Adrenal gland (tissue), 12 donors: ENCODE measurements around the gene CD300E. TPM values are rescaled to one million over a fixed set of nuclear protein-coding genes. Genes with fewer than 3 reads are reported as not detected.

ENCODE experiments used
- DNase-seq, 7 donors: peaks; one replicate each; pipeline ENCODE4 v3.0.0-alpha.2; 2019 to 2020
- H3K27ac ChIP-seq, 5 donors: fragments of 200-600 bp; sonication (generic) in 4 of 5; 1 replicate in 3 of 5; 2 replicates in 2 of 5; pipeline versions ENCODE4 v1.5.1 to v1.8.0; 2016 to 2020; ENCODE audit warnings: mild to moderate bottlenecking in 1 of 5
- H3K27me3 ChIP-seq: fragments of 200-600 bp; 2 replicates; pipeline ENCODE4 v1.8.0; 2021
- H3K36me3 ChIP-seq, 2 donors: fragments of 200-600 bp; replicated peaks in 1 of 2; 1 replicate in 1 of 2; 2 replicates in 1 of 2; pipeline versions ENCODE4 v1.5.1 to v1.8.0; 2018 to 2022
- H3K4me1 ChIP-seq, 2 donors: fragments of 200-600 bp; replicated peaks in 1 of 2; 1 replicate in 1 of 2; 2 replicates in 1 of 2; pipeline versions ENCODE4 v1.5.1 to v1.8.0; 2018 to 2021
- H3K4me3 ChIP-seq, 4 donors: fragments of 200-600 bp; sonication (generic) in 3 of 4; one replicate each; pipeline ENCODE4 v1.5.1; 2016 to 2018
- H3K9me3 ChIP-seq, 3 donors: fragments of 200-600 bp; sonication (generic) in 1 of 3; replicated peaks in 1 of 3; 1 replicate in 2 of 3; 2 replicates in 1 of 3; pipeline versions ENCODE4 v1.5.1 to v1.8.0; 2016 to 2021
- POLR2A ChIP-seq, 2 donors: fragments of 450-650 bp; IDR thresholded peaks; one replicate each; pipeline ENCODE4 v1.6.1; 2017; ENCODE audit warnings: antibody characterized with exemption in 2 of 2, mild to moderate bottlenecking in 2 of 2, moderate library complexity in 1 of 2
- WGBS, 4 donors: extraction: QIAGEN DNeasy Blood & Tissue Kit in 2 of 4; methylation state at CpG; one replicate each; pipeline versions ENCODE4 v1.1.5 to v1.1.7; 2013 to 2017; 5-methylcytosine and 5-hydroxymethylcytosine counted together
- intact Hi-C, 2 donors: fragments of 100-400 bp; cut with DNase I; formaldehyde crosslinking; loops; one replicate each; pipeline versions ENCODE4 v1.14.1 to v1.15.0; 2022 to 2023
- polyA plus RNA-seq, 3 donors: library from polyadenylated mRNA; stranded (reverse); fragments of 200-250 nt in 2 of 3; fragments of 350-450 nt in 1 of 3; fragmentation: Illumina TruSeq in 1 of 3; extraction: RNeasy Lipid Tissue Mini Kit (QIAGEN cat#74804) in 1 of 3; gene quantifications; one replicate each; pipeline ENCODE4 v1.2.3, GENCODE V29; 2013 to 2014
- total RNA-seq, 9 donors: library from RNA; depleted of rRNA in 4 of 9; stranded (reverse); fragments of >200 nt in 4 of 9; fragments of 120-200 nt in 1 of 9; fragmentation: NEBNext Ultra II Directional in 1 of 9; extraction: Animal tissue kit (Norgen Biotek cat#: 25700) in 1 of 9; gene quantifications; one replicate each; pipeline versions ENCODE4 v1.1.0 to v1.2.4, GENCODE V29; 2013 to 2023
- TF ChIP-seq, protein P1 (sequence below), 6 experiments: fragments of 450-650 bp in 4 of 6; fragments of 200-600 bp in 2 of 6; sonication (generic) in 1 of 6; IDR thresholded peaks; 1 replicate in 5 of 6; 2 replicates in 1 of 6; pipeline versions ENCODE4 v1.5.1 to v1.8.0; 2016 to 2021; ENCODE audit warnings: antibody characterized with exemption in 6 of 6, mild to moderate bottlenecking in 2 of 6, moderate library complexity in 1 of 6
- donor health status: healthy with polysubstance abuse.
- donor health status: Bipolar disorder and iron deficiency.
- donor health status: DM: yes; HTN: yes; CAD: no.
- donor health status: DM: no; HTN: no; CAD: no.
- donor health status: DM: no; HTN: no; CAD: no.
- donor health status: DM: yes; HTN: yes; CAD: no.

The CD300E gene
- total and polyA plus RNA-seq, 12 donors, result 0.06 to 2.4 (median 0.57) TPM; not detected in 1

DNA sequence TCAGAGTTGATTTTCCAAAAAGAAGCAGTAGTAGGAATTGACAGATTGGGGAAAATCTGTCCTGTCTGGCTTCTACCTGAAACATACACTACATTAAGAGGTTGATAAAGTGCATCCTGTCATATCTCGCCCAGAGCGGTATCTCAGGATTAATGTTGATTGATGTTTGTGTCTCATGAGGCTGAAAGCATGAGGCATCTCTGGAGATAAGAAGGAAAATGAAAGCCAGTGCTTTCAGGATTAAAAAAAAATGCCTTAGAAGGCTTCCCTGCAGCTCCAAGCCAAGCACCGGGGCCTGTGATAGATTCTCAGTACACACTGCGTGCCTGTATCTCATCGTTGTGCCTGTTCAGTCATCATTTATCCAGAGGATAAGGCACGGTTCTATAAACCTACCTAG, 26.4 kb upstream of the CD300E start:
- WGBS, 4 donors, result 32 to 48% (median 40%) methylated on average over 6 of the region's 6 CpGs
- Histone ChIP-seq H3K9me3 (no peaks in the 10 kb centered on the region), H3K27me3 (peaks cover 7% of the 10 kb centered on the region), H3K4me1 (no peaks in the 10 kb centered on the region), H3K27ac (no peak overlapping the region), H3K36me3 (no peaks in the 10 kb centered on the region), H3K4me3 (no peak overlapping the region)
- intact Hi-C loops, result loop anchor here in 1 of 2 donors (10.0 kb wide), 1 partner anchor 85 kb away; the partner anchor contains the start of gene RAB37
- TF ChIP-seq, protein P1, sequence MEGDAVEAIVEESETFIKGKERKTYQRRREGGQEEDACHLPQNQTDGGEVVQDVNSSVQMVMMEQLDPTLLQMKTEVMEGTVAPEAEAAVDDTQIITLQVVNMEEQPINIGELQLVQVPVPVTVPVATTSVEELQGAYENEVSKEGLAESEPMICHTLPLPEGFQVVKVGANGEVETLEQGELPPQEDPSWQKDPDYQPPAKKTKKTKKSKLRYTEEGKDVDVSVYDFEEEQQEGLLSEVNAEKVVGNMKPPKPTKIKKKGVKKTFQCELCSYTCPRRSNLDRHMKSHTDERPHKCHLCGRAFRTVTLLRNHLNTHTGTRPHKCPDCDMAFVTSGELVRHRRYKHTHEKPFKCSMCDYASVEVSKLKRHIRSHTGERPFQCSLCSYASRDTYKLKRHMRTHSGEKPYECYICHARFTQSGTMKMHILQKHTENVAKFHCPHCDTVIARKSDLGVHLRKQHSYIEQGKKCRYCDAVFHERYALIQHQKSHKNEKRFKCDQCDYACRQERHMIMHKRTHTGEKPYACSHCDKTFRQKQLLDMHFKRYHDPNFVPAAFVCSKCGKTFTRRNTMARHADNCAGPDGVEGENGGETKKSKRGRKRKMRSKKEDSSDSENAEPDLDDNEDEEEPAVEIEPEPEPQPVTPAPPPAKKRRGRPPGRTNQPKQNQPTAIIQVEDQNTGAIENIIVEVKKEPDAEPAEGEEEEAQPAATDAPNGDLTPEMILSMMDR (IDR thresholded peaks at IDR 0.05), result no peak
- TF ChIP-seq POLR2A (IDR thresholded peaks at IDR 0.05), result no peak
- no peak for DNase-seq

DNA sequence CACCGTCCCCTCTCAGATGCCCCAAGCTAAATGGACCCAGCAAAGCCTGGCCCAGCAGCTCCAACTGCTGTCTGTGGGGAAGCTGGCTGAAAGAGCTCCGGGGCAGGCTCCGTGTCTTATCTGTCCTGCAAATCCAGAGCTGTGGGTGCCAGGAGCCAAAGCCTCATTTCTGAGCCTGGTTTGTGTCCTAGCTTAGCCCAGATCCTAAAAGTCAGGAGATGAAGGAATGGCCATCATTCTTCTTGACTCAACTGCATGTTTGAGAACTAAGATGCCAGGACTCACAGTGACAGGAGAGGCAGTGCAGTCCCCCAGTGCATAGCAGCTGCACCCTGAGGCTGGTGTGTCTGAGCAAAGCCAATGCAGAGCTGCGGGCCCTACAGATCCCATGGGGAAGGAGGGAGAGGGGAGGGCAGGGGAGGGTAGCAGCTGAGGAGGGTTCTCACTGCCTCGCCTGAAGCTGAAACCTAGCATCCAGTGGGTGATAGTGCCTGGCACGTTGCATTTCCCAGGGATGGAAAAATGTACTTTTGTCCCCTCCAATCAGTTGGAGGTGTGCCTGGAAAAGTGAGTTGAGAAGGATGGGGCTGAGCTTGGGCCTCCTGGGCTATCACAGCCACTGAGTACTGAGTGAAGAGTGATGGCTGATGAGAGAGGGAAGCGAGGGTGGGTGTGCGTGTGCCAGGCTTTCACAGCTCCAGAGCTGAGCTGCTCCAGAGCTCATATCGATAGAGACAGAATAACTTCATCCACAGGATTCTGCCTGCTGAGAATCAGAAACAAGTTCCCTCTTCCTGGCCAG, 24.5 kb upstream of the CD300E start:
- H3K4me3 ChIP-seq, result no peak overlapping the region
- no peaks in the 10 kb centered on the region for H3K9me3 ChIP-seq
- no peak overlapping the region for H3K27ac ChIP-seq
- H3K27me3 ChIP-seq, result peaks cover 5% of the 10 kb centered on the region
- intact Hi-C loops, result no loop called here
- H3K36me3 ChIP-seq, result no peaks in the 10 kb centered on the region
- WGBS, 4 donors, result 49 to 71% (median 59%) methylated on average over 7 to 9 of the region's 9 CpGs
- no peak for TF ChIP-seq POLR2A (IDR thresholded peaks at IDR 0.05)
- TF ChIP-seq, protein P1 (IDR thresholded peaks at IDR 0.05), result no peak
- no peak for DNase-seq
- H3K4me1 ChIP-seq, result no peaks in the 10 kb centered on the region

DNA sequence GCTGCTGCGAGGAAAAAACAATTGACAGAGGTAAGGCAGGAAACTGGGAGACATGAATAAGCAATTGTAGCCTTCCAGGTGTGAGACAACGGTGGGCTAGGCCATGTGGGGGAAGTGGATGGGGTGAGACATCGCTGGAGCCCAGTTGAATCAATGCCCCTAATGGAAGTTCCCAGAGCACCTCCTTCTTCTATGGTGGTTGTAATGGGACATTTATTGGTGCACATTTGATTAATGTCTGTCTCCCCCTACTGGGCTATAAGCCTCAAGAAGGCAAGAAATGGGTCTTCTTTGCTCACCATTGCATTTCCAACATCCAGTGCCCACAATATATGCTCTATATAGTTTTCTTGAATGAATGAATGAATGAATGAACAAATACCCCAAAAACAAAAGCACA, 22.7 kb upstream of the CD300E start:
- Histone ChIP-seq H3K27ac (no peak overlapping the region), H3K9me3 (no peaks in the 10 kb centered on the region), H3K27me3 (peaks cover 4% of the 10 kb centered on the region), H3K4me3 (no peak overlapping the region), H3K4me1 (no peaks in the 10 kb centered on the region), H3K36me3 (no peaks in the 10 kb centered on the region)
- TF ChIP-seq, protein P1 (IDR thresholded peaks at IDR 0.05), result peak in 2 of 6 experiments; percentile 25 to 33
- TF ChIP-seq POLR2A (IDR thresholded peaks at IDR 0.05), result no peak
- WGBS, 4 donors, result 60 to 65% (median 63%) methylated on average over 3 of the region's 3 CpGs
- intact Hi-C loops, result no loop called here
- no peak for DNase-seq

- H3K27ac ChIP-seq, result no peak overlapping the region
- H3K27me3 ChIP-seq, result peaks cover 4% of the 10 kb centered on the region
- intact Hi-C loops, result no loop called here
- TF ChIP-seq, protein P1 (IDR thresholded peaks at IDR 0.05), result no peak
- no peak for TF ChIP-seq POLR2A (IDR thresholded peaks at IDR 0.05)
- no peak for DNase-seq
- 75 to 85% (median 80%) methylated on average over 2 of the region's 2 CpGs for whole genome bisulfite sequencing, 4 donors
- H3K9me3 ChIP-seq, result no peaks in the 10 kb centered on the region
- no peaks in the 10 kb centered on the region for H3K36me3 ChIP-seq
- no peak overlapping the region for H3K4me3 ChIP-seq
- no peaks in the 10 kb centered on the region for H3K4me1 ChIP-seq
Measured at GRCh38 chr17:74645010-74645409, 21.5 kb upstream of the CD300E start.
